HCT116 (cell line): ENCODE results near the gene GPATCH2L. TPM values are rescaled to one million over a fixed set of nuclear protein-coding genes. Genes with fewer than 3 reads are reported as not detected.

ENCODE experiments used
- ATAC-seq: fragments of 200-7000 bp; cut with Tn5 transposase; 2 replicates; pipeline ENCODE4 v1.9.1; 2020; ENCODE audit warnings: mild to moderate bottlenecking, moderate library complexity
- BruUV-seq: library from RNA; stranded (reverse); fragments of 400-500 nt; replicated peaks from 2 replicates; lab custom pipeline; 2021; lab: Mats Ljungman, UMichigan
- CTCF ChIA-PET: fragments of 300-600 bp; sonication (Branson Sonifier 250); formaldehyde crosslinking; loops from one replicate; lab custom pipeline; 2021; ENCODE audit warnings: antibody characterized with exemption; lab: Charles Lee
- POLR2A ChIA-PET: fragments of 300-600, 350-600 bp; sonication (Branson Sonifier 250); formaldehyde crosslinking; loops from one replicate; lab custom pipeline; 2021; ENCODE audit warnings: antibody characterized with exemption; lab: Charles Lee
- RAD21 ChIA-PET, 2 experiments: fragments of 300-600 bp; sonication (Branson Sonifier 250); formaldehyde crosslinking; loops; one replicate each; lab custom pipeline; 2023; ENCODE audit warnings: low total read pairs in 2 of 2; ENCODE audit not compliant: uncharacterized antibody in 2 of 2, unreplicated experiment in 2 of 2, low non-redundant PET in 1 of 2; lab: Charles Lee
- DNase-seq: peaks from one replicate; pipeline ENCODE4 v3.0.0-alpha.2; 2010; ENCODE audit warnings: low read depth, low spot score
- H2AFZ ChIP-seq: fragments of 200-600 bp; shearing (Covaris generic), sonication (generic); 2 replicates; pipeline ENCODE4 v1.6.1; 2017; ENCODE audit warnings: low read depth, mixed run types, mixed read lengths, antibody characterized with exemption, low read length; ENCODE audit not compliant: poor library complexity, severe bottlenecking
- H3K27ac ChIP-seq: 2 replicates; pipeline ENCODE4 v1.5.1; 2012; ENCODE audit warnings: low read depth, low read length
- H3K27me3 ChIP-seq: fragments of 200-600 bp; sonication (generic); 2 replicates; pipeline ENCODE4 v1.6.1; 2016; ENCODE audit warnings: mixed run types, low read length, mixed read lengths; ENCODE audit not compliant: insufficient read depth
- H3K36me3 ChIP-seq, 2 experiments: fragments of 200-500 bp in 1 of 2; fragments of 200-600 bp in 1 of 2; sonication (Bioruptor generic) in 1 of 2; sonication (generic) in 1 of 2; 2 replicates each; pipeline versions ENCODE4 v1.5.1 to v1.6.1; 2014 to 2016; ENCODE audit warnings: low read length in 2 of 2, inconsistent platforms in 1 of 2, mixed read lengths in 1 of 2, mixed run types in 1 of 2; ENCODE audit not compliant: insufficient read depth in 2 of 2, control insufficient read depth in 1 of 2
- H3K4me1 ChIP-seq, 2 experiments: fragments of 200-600 bp in 1 of 2; sonication (generic) in 1 of 2; 2 replicates each; pipeline versions ENCODE4 v1.5.1 to v1.6.1; 2012 to 2017; ENCODE audit warnings: low read length in 2 of 2, inconsistent platforms in 1 of 2, mild to moderate bottlenecking in 1 of 2, mixed read lengths in 1 of 2, mixed run types in 1 of 2, moderate library complexity in 1 of 2; ENCODE audit not compliant: insufficient read depth in 2 of 2, control insufficient read depth in 1 of 2
- H3K4me2 ChIP-seq: fragments of 200-600 bp; sonication (generic); 2 replicates; pipeline ENCODE4 v1.6.1; 2017; ENCODE audit warnings: mixed run types, low read length, mixed read lengths
- H3K4me3 ChIP-seq, 2 experiments: fragments of 200-600 bp in 1 of 2; sonication (generic) in 1 of 2; replicated peaks in 1 of 2; 2 replicates each; pipeline ENCODE4 v1.5.1; 2011 to 2016; ENCODE audit warnings: low read length in 2 of 2, control low read depth in 1 of 2, low read depth in 1 of 2, mild to moderate bottlenecking in 1 of 2, mixed read lengths in 1 of 2, mixed run types in 1 of 2
- H3K79me2 ChIP-seq: fragments of 200-600 bp; sonication (generic); 2 replicates; pipeline ENCODE4 v1.6.1; 2017; ENCODE audit warnings: mild to moderate bottlenecking, mixed run types, low read length, moderate library complexity, mixed read lengths; ENCODE audit not compliant: insufficient read depth
- H3K9ac ChIP-seq: fragments of 200-600 bp; sonication (generic); 2 replicates; pipeline ENCODE4 v1.6.1; 2016; ENCODE audit warnings: low read length, mixed read lengths
- H3K9me2 ChIP-seq: fragments of 200-600 bp; sonication (generic), shearing (Covaris generic); 2 replicates; pipeline ENCODE4 v1.6.1; 2017; ENCODE audit warnings: mixed run types, mild to moderate bottlenecking, moderate library complexity; ENCODE audit not compliant: insufficient read depth
- H3K9me3 ChIP-seq, 2 experiments: fragments of 200-500 bp in 1 of 2; fragments of 200-600 bp in 1 of 2; sonication (Bioruptor generic) in 1 of 2; sonication (generic) in 1 of 2; 2 replicates each; pipeline ENCODE4 v1.6.1; 2014 to 2017; ENCODE audit warnings: low read length in 2 of 2, mixed read lengths in 2 of 2, inconsistent platforms in 1 of 2, low read depth in 1 of 2, mild to moderate bottlenecking in 1 of 2, mixed run types in 1 of 2, moderate library complexity in 1 of 2; ENCODE audit not compliant: control insufficient read depth in 1 of 2, insufficient read depth in 1 of 2
- H4K20me1 ChIP-seq: fragments of 200-600 bp; sonication (generic), shearing (Covaris generic); 2 replicates; pipeline ENCODE4 v1.6.1; 2017; ENCODE audit warnings: mixed run types, mild to moderate bottlenecking, moderate library complexity; ENCODE audit not compliant: insufficient read depth
- CBX3 ChIP-seq: IDR thresholded peaks from 2 replicates; pipeline ENCODE4 v1.6.1; 2012; ENCODE audit warnings: low read depth
- CEBPB ChIP-seq: IDR thresholded peaks from 2 replicates; pipeline ENCODE4 v1.6.1; 2012; ENCODE audit warnings: low read depth
- EGR1 ChIP-seq: IDR thresholded peaks from 2 replicates; pipeline ENCODE4 v1.6.1; 2012; ENCODE audit warnings: low read depth
- ELF1 ChIP-seq: IDR thresholded peaks from 2 replicates; pipeline ENCODE4 v1.6.1; 2012; ENCODE audit warnings: low read depth, borderline replicate concordance
- EZH2phosphoT487 ChIP-seq: fragments of 200-600 bp; IDR thresholded peaks from 2 replicates; pipeline ENCODE4 v1.6.1; 2018; ENCODE audit warnings: antibody characterized with exemption, borderline replicate concordance
- JUND ChIP-seq: IDR thresholded peaks from 2 replicates; pipeline ENCODE4 v1.6.1; 2012
- POLR2A ChIP-seq: IDR thresholded peaks from 2 replicates; pipeline ENCODE4 v1.7.0; 2011; ENCODE audit warnings: borderline replicate concordance; ENCODE audit not compliant: insufficient read depth, insufficient read length; ENCODE audit errors: extremely low read depth
- POLR2AphosphoS5 ChIP-seq: IDR thresholded peaks from 2 replicates; pipeline ENCODE4 v1.6.1; 2011; ENCODE audit warnings: mild to moderate bottlenecking, low read depth, low read length, moderate library complexity
- RAD21 ChIP-seq: IDR thresholded peaks from 2 replicates; pipeline ENCODE4 v1.6.1; 2012; ENCODE audit warnings: low read depth, mild to moderate bottlenecking
- SIN3A ChIP-seq: IDR thresholded peaks from 2 replicates; pipeline ENCODE4 v1.6.1; 2012; ENCODE audit warnings: low read depth
- SP1 ChIP-seq: IDR thresholded peaks from 2 replicates; pipeline ENCODE4 v1.6.1; 2012; ENCODE audit warnings: low read depth
- SRF ChIP-seq: IDR thresholded peaks from 2 replicates; pipeline ENCODE4 v1.6.1; 2012; ENCODE audit warnings: low read depth
- TCF7L2 ChIP-seq: IDR thresholded peaks from 2 replicates; pipeline ENCODE4 v1.7.0; 2011; ENCODE audit warnings: borderline replicate concordance, inconsistent platforms; ENCODE audit not compliant: insufficient read depth, insufficient read length; ENCODE audit errors: extremely low read depth
- YY1 ChIP-seq: IDR thresholded peaks from 2 replicates; pipeline ENCODE4 v1.6.1; 2011; ENCODE audit warnings: low read length, low read depth, moderate library complexity, mild to moderate bottlenecking; ENCODE audit not compliant: insufficient replicate concordance; ENCODE audit errors: extremely low read depth
- ZFX ChIP-seq: fragments of 450-650 bp; IDR thresholded peaks from 2 replicates; pipeline ENCODE4 v1.6.1; 2017
- ZNF274 ChIP-seq: fragments of 200-500 bp; sonication (Bioruptor generic); IDR thresholded peaks from 2 replicates; pipeline ENCODE4 v1.6.1; 2014; ENCODE audit warnings: mild to moderate bottlenecking, low read depth, low read length, inconsistent platforms
- intact Hi-C: fragments of 100-400 bp; cut with micrococcal nuclease; formaldehyde crosslinking; loops from 2 replicates; pipeline ENCODE4 v1.10.0; 2022
- total RNA-seq: library from RNA; stranded (reverse); gene quantifications from one replicate; pipeline ENCODE4 v1.2.1, GENCODE V29; 2021; ENCODE audit not compliant: unreplicated experiment
- TF ChIP-seq, protein P1 (sequence below): IDR thresholded peaks from 2 replicates; pipeline ENCODE4 v1.6.1; 2012; ENCODE audit warnings: low read depth
- TF ChIP-seq, protein P2 (sequence below): IDR thresholded peaks from 2 replicates; pipeline ENCODE4 v1.6.1; 2011; ENCODE audit warnings: mild to moderate bottlenecking, low read length, moderate library complexity; ENCODE audit not compliant: insufficient replicate concordance; ENCODE audit errors: extremely low read depth
- TF ChIP-seq, protein P3 (sequence below): IDR thresholded peaks from 2 replicates; pipeline ENCODE4 v1.6.1; 2012
- TF ChIP-seq, protein P4 (sequence below), 3 experiments: fragments of 200-600 bp in 1 of 3; sonication (generic) in 1 of 3; IDR thresholded peaks in 2 of 3; conservative IDR thresholded peaks in 1 of 3; 2 replicates each; pipeline ENCODE4 v1.5.1; 2012 to 2017; ENCODE audit warnings: low read depth in 2 of 3, low read length in 2 of 3, antibody characterized with exemption in 1 of 3, borderline replicate concordance in 1 of 3, control low read depth in 1 of 3, mild to moderate bottlenecking in 1 of 3, mixed read lengths in 1 of 3, mixed run types in 1 of 3, moderate library complexity in 1 of 3; ENCODE audit not compliant: insufficient read depth in 1 of 3

Gene GPATCH2L
- total RNA-seq, 1 experiment from 2014 or later: 49.2 TPM

DNA sequence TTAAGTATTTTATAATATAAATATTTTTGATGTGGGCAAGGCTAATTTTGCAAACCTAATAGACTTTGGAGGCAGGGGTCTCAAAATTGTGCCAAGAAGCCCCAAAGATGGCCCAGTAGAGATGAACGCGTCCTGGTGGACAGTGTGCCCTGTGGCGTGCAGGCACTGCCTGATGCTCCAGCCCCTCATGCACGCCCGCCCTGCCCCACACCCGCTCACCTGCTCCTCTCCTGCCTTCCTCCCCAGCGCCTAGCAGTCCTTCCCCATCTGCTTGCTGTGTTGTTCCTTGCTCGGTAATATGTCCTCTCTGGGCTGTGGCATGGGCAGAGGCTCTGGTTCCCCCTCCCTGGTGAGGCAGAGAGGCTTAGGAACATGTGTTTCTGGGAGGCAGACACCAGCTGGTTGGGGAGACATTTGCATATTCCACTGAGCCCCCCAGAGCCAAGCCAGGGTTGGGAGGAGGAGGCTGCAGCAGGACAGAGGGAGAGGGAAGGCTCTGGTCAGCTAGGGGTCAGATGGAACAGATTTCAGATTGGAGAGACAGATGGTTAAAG lies 46.8 kb upstream of the GPATCH2L start:
- Histone ChIP-seq H3K9me2 (no peaks in the 10 kb centered on the region), H3K4me1 (no peaks in the 10 kb centered on the region), H3K4me2 (no peak overlapping the region), H3K36me3 (no peaks in the 10 kb centered on the region), H3K27me3 (0 out of 2 replicates have a peak, but pooled peaks cover 8% of the 10 kb centered on the region), H3K4me3 (no peak overlapping the region), H3K9ac (no peak overlapping the region), H2AFZ (no peak overlapping the region), H4K20me1 (no peaks in the 10 kb centered on the region), H3K79me2 (no peaks in the 10 kb centered on the region), H3K9me3 (no peaks in the 10 kb centered on the region), H3K27ac (no peak overlapping the region)
- ATAC-seq (no peak), DNase-seq (no peak)
- intact Hi-C loops: no loop called here
- RAD21 ChIA-PET: no interaction called here
- POLR2A ChIA-PET: no interaction called here
- CTCF ChIA-PET: no interaction called here
- no TSS peak for BruUV-seq
- TF ChIP-seq CEBPB: no peak
- no peak for TF ChIP-seq SIN3A
- TF ChIP-seq, protein P1, sequence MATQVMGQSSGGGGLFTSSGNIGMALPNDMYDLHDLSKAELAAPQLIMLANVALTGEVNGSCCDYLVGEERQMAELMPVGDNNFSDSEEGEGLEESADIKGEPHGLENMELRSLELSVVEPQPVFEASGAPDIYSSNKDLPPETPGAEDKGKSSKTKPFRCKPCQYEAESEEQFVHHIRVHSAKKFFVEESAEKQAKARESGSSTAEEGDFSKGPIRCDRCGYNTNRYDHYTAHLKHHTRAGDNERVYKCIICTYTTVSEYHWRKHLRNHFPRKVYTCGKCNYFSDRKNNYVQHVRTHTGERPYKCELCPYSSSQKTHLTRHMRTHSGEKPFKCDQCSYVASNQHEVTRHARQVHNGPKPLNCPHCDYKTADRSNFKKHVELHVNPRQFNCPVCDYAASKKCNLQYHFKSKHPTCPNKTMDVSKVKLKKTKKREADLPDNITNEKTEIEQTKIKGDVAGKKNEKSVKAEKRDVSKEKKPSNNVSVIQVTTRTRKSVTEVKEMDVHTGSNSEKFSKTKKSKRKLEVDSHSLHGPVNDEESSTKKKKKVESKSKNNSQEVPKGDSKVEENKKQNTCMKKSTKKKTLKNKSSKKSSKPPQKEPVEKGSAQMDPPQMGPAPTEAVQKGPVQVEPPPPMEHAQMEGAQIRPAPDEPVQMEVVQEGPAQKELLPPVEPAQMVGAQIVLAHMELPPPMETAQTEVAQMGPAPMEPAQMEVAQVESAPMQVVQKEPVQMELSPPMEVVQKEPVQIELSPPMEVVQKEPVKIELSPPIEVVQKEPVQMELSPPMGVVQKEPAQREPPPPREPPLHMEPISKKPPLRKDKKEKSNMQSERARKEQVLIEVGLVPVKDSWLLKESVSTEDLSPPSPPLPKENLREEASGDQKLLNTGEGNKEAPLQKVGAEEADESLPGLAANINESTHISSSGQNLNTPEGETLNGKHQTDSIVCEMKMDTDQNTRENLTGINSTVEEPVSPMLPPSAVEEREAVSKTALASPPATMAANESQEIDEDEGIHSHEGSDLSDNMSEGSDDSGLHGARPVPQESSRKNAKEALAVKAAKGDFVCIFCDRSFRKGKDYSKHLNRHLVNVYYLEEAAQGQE: no peak
- TF ChIP-seq, protein P2, sequence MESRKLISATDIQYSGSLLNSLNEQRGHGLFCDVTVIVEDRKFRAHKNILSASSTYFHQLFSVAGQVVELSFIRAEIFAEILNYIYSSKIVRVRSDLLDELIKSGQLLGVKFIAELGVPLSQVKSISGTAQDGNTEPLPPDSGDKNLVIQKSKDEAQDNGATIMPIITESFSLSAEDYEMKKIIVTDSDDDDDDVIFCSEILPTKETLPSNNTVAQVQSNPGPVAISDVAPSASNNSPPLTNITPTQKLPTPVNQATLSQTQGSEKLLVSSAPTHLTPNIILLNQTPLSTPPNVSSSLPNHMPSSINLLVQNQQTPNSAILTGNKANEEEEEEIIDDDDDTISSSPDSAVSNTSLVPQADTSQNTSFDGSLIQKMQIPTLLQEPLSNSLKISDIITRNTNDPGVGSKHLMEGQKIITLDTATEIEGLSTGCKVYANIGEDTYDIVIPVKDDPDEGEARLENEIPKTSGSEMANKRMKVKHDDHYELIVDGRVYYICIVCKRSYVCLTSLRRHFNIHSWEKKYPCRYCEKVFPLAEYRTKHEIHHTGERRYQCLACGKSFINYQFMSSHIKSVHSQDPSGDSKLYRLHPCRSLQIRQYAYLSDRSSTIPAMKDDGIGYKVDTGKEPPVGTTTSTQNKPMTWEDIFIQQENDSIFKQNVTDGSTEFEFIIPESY: no peak
- TF ChIP-seq SRF: no peak
- no peak for TF ChIP-seq YY1
- no peak for TF ChIP-seq POLR2A
- no peak for TF ChIP-seq ZNF274
- no peak for TF ChIP-seq JUND
- TF ChIP-seq ZFX: no peak
- TF ChIP-seq ELF1: no peak
- TF ChIP-seq SP1: no peak
- TF ChIP-seq, protein P3, sequence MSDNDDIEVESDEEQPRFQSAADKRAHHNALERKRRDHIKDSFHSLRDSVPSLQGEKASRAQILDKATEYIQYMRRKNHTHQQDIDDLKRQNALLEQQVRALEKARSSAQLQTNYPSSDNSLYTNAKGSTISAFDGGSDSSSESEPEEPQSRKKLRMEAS: no peak
- TF ChIP-seq CBX3: no peak
- no peak for TF ChIP-seq TCF7L2
- TF ChIP-seq RAD21: no peak
- no peak for TF ChIP-seq POLR2AphosphoS5
- TF ChIP-seq, protein P4, sequence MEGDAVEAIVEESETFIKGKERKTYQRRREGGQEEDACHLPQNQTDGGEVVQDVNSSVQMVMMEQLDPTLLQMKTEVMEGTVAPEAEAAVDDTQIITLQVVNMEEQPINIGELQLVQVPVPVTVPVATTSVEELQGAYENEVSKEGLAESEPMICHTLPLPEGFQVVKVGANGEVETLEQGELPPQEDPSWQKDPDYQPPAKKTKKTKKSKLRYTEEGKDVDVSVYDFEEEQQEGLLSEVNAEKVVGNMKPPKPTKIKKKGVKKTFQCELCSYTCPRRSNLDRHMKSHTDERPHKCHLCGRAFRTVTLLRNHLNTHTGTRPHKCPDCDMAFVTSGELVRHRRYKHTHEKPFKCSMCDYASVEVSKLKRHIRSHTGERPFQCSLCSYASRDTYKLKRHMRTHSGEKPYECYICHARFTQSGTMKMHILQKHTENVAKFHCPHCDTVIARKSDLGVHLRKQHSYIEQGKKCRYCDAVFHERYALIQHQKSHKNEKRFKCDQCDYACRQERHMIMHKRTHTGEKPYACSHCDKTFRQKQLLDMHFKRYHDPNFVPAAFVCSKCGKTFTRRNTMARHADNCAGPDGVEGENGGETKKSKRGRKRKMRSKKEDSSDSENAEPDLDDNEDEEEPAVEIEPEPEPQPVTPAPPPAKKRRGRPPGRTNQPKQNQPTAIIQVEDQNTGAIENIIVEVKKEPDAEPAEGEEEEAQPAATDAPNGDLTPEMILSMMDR (IDR thresholded peaks at IDR 0.05 in 2 of 3, conservative IDR thresholded peaks at IDR 0.05 in 1 of 3; ENCODE audit: borderline replicate concordance in 1 of 3, insufficient read depth in 1 of 3, low read depth in 2 of 3, low read length in 2 of 3): no peak
- no peak for TF ChIP-seq EGR1
- no peak for TF ChIP-seq EZH2phosphoT487
